NCI-H446 treated with DMSO at 0.1 percent for 48 hours (cell line): ENCODE data around the gene ECHDC1.
"Not testable (repeated sequence)": the region's sequence is repeated elsewhere in the genome, so short reads cannot be mapped to it uniquely, and the experiment has no call there.

ENCODE experiments used
- DNase-seq: peaks from one replicate; lab custom pipeline; 2025; lab: John Stamatoyannopoulos, UW

Gene ECHDC1

GRCh38 chr6:127341471-127342202, 1.8 kb downstream of the ECHDC1 start:
- DNase-seq = no peak

- DNase-seq = no peak
These were observed 3.2 kb downstream of the ECHDC1 start for GRCh38 chr6:127340171-127340570.

GRCh38 chr6:127338936-127339335, 4.5 kb downstream of the ECHDC1 start:
- no peak for DNase-seq

DNA sequence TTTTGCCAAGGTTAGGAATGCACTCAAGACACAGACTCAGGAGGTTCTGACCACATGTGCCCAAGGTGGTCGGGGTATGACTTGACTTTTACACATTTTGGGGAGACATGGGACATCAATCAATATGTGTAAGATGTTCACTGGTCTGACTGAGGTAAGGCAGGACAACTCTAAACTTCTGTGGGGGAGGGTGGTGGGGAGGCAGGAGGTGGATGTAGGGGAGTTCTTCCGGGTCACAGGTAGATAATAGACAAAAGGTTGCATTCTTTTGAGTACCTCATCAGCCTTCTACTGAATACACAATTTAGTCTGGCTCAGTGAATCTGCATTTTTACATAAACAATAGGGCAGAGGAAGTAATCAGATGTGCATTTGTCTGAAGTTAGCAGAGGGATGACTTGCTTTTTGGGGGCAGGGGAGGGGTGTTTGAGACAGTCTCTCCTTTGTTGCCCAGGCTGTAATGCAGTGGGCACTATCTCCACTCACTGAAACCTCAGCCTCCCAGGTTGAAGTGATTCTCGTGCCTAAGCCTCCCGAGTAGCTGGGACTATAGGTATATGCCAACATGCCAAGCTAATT, 10.9 kb downstream of the ECHDC1 start:
- no peak for DNase-seq

- not testable (repeated sequence) for DNase-seq
These were observed 12.2 kb downstream of the ECHDC1 start for GRCh38 chr6:127331256-127331655.

- no peak for DNase-seq
These were observed 15.3 kb downstream of the ECHDC1 start for GRCh38 chr6:127328043-127328609.

GRCh38 chr6:127319686-127320085, 23.7 kb downstream of the ECHDC1 start:
- no peak for DNase-seq

- DNase-seq = no peak
These were observed 25.9 kb downstream of the ECHDC1 start for GRCh38 chr6:127317388-127318128.

GRCh38 chr6:127305741-127306140, 37.7 kb downstream of the ECHDC1 start:
- no peak for DNase-seq

DNA sequence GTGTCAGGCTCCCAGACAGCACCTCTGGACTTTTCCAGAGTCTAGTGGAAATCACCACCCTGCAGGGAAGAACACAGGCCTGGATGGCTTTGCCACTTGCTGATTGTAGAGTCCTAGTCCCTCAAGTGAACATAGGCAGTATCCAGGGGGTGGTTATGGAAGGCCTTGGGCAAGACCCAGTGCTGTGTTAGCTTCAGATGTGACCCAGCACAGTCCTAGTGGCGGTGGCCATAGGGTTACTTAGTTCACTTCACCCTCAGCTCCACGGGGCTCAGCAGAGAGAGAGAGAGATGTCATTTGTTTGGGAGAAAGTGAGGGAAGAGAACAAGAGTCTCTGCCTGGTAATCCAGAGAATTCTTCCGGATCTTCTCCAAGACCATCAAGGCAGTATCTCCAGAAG, 39.5 kb downstream of the ECHDC1 start:
- no peak for DNase-seq

DNA sequence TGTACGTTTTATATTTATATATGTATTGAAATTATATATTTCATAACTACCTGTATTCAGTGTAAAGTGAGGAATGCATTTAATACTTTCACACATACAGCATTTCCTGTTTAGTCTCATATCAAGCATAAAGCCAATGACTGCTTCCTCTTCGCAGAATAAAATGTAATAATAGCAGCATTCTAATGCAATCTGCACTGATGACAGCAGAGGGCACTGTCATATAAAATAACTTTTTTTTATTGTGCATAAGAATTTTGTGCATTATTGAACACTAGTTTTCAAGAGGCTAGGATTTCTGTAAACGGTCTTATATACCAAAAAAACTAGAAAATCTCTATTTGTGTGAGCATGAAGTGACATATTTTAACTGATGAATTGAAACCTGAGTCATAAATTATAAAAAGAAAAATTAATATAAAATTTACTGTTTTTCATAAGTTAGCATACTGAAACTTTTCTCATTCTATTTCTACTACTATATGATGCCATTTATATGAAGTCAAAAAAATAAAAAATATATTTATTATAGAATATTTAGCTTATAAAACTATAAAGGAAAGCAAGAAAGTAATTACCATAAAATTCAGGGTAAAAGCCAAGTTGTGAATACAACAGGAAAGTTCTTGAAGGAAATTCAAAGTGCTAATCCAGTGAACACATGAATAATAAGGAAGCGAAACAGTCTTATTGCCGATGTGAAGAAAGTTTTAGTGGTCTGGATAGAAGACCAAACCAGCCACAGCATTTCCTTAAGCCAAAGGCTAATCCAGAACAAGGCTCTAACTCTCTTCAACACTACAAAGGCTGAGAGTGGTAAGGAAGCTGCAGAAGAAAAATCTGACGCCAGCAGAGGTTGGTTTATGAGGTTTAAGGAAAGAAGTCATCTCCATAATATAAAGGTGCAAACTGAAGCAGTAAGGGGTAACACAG, 40.4 kb downstream of the ECHDC1 start:
- DNase-seq = peak; percentile 4

GRCh38 chr6:127301199-127301700, 42.2 kb downstream of the ECHDC1 start:
- no peak for DNase-seq

GRCh38 chr6:127300411-127300810, 43.0 kb downstream of the ECHDC1 start:
- DNase-seq = no peak

DNA sequence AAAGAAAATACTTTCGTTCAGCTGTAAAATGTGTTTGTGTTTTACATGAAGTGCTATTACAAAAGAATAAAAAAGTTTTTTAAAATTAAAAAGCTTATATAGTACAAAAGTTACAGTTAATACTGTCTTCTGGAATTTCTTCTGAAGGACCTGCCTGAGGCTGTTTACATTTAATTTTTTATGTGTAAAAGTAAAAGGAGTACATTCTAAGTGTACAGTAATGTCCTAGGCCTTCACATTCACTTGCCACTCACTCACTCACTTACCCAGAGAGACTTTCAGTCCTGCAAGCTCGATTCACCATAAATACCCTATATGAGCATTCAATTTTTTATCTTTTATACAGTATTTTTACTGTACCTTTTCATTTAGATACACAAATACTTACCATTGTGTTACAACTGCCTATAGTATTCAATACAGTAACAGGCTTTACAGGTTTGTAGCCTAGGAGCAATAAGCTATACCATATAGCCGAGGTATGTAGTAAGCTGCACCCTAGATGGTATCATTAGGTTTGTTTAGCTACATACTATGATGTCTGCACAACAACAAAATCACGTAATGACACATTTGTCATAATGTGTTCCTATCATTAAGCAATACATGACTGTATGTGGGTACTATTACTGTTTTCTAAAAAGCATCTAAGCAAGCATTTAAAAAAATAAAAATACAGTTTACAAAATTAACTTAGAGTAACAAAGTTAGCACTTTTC, 43.7 kb downstream of the ECHDC1 start:
- no peak for DNase-seq

DNA sequence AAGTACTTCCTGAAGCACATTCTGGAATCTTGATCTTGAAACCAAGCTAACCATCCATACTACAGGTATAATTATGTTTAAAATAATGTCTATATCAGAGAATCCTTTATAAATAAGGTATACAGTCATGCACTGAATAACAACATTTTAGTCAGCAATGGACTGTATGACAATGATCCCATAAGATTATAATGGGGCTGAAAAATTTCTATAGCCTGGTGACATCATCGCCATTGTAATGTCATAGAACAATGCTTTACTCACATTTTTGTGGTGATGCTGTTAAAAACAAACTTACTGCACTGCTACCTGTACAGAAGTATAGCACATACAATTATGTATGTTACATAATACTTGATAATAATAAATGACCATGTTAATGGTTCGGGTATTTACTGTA, 44.9 kb downstream of the ECHDC1 start:
- no peak for DNase-seq

GRCh38 chr6:127297502-127298070, 45.8 kb downstream of the ECHDC1 start:
- no peak for DNase-seq

- no peak for DNase-seq
These were observed 51.9 kb downstream of the ECHDC1 start for GRCh38 chr6:127291495-127291894.

- no peak for DNase-seq
These were observed 52.8 kb downstream of the ECHDC1 start for GRCh38 chr6:127290391-127291265.

GRCh38 chr6:127289934-127290333, 53.5 kb downstream of the ECHDC1 start:
- no peak for DNase-seq
